Kidney (tissue), 14 donors: Measurements from ENCODE around the gene PKNOX2. TPM values are rescaled to one million over a fixed set of nuclear protein-coding genes. Genes with fewer than 3 reads are reported as not detected.

Experiments used
- DNase-seq, 5 donors: peaks; one replicate each; pipeline ENCODE4 v3.0.0-alpha.2; 2013 to 2020
- FAIRE-seq: peaks from 2 replicates; lab custom pipeline; 2012; peaks lifted over from hg19 to GRCh38; lab: Jason Lieb, UNC
- H3K27ac ChIP-seq, 2 donors: one replicate each; pipeline ENCODE4 v1.7.0; 2013; ENCODE audit warnings: low read depth in 2 of 2, low read length in 2 of 2, inconsistent platforms in 1 of 2
- H3K27me3 ChIP-seq: one replicate; pipeline ENCODE4 v1.7.1; 2013; ENCODE audit warnings: low read length, inconsistent platforms; ENCODE audit not compliant: control insufficient read depth, insufficient read depth
- H3K36me3 ChIP-seq, 3 donors: one replicate each; pipeline versions ENCODE4 v1.7.0 to v1.7.1; 2013; ENCODE audit warnings: low read length in 3 of 3, control low read depth in 1 of 3, inconsistent platforms in 1 of 3; ENCODE audit not compliant: insufficient read depth in 3 of 3, control insufficient read depth in 2 of 3
- H3K4me1 ChIP-seq, 3 donors: one replicate each; pipeline versions ENCODE4 v1.7.0 to v1.7.1; 2013; ENCODE audit warnings: low read length in 3 of 3, inconsistent platforms in 1 of 3, low read depth in 1 of 3; ENCODE audit not compliant: control insufficient read depth in 2 of 3, insufficient read depth in 2 of 3
- H3K4me3 ChIP-seq, 3 donors: one replicate each; pipeline versions ENCODE4 v1.7.0 to v1.8.1; 2013; ENCODE audit warnings: low read length in 3 of 3, control low read depth in 1 of 3, inconsistent platforms in 1 of 3
- H3K9ac ChIP-seq, 3 donors: one replicate each; pipeline versions ENCODE4 v1.7.0 to v1.7.1; 2013; ENCODE audit warnings: low read length in 3 of 3, control low read depth in 1 of 3, inconsistent platforms in 1 of 3
- H3K9me3 ChIP-seq, 3 donors: one replicate each; pipeline versions ENCODE4 v1.7.0 to v1.7.1; 2013; ENCODE audit warnings: low read length in 3 of 3, control low read depth in 1 of 3, inconsistent platforms in 1 of 3; ENCODE audit not compliant: control insufficient read depth in 2 of 3, insufficient read depth in 1 of 3
- CTCF ChIP-seq: IDR thresholded peaks from 3 replicates; pipeline ENCODE4 v1.5.1; 2012; ENCODE audit warnings: mild to moderate bottlenecking, moderate library complexity, borderline replicate concordance; ENCODE audit not compliant: insufficient read depth; ENCODE audit errors: extremely low read depth
- intact Hi-C: fragments of 100-400 bp; cut with DNase I; formaldehyde crosslinking; loops from one replicate; pipeline ENCODE4 v1.11.1; 2022
- polyA plus RNA-seq: library from polyadenylated mRNA; stranded (reverse); fragments of 350-450 nt; fragmentation: Illumina TruSeq; extraction: RNeasy Lipid Tissue Mini Kit (QIAGEN cat#74804); gene quantifications from one replicate; pipeline ENCODE4 v1.2.3, GENCODE V29; 2014; ENCODE audit warnings: low read depth, low replicate concordance; ENCODE audit not compliant: insufficient read depth
- total RNA-seq: library from RNA; stranded (reverse); fragmentation: NEBNext Ultra II Directional; extraction: Animal tissue kit (Norgen Biotek cat#: 25700); gene quantifications from one replicate; pipeline ENCODE4 v1.2.1, GENCODE V29; 2021
- donor health status: control.
- donor health status: control.
- donor health status: control.
- donor health status: control.
- donor health status: control.
- donor health status: DM: yes; HTN: yes; CAD: no.
- donor health status: Normal renal cell carcinoma (clear cell type).

PKNOX2 gene
- total and polyA plus RNA-seq, 2 donors from 2014 or later: 1.5 to 6.0 TPM

DNA sequence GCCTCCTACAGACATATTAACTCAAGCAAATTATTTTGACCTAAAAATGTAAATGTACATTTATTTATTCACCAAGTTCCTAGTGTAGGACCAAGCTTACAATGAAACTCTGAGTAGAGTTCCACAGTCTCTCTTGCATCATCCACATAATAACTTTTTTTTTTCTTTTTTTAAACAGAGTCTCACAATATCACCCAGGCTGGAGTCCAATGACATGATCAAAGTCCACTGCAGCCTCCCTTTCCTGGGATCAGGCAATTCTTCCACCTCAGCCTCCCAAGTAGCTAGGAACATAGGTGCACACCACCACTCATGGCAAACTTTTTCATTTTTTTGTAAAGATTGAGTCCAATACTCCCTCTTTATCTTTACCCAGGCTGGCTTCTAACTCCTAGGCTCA, 303.5 kb downstream of the PKNOX2 start:
- intact Hi-C loops: no loop called here
- Histone ChIP-seq H3K4me1 (no peaks in the 10 kb centered on the region), H3K9me3 (no peaks in the 10 kb centered on the region), H3K36me3 (no peaks in the 10 kb centered on the region), H3K27ac (no peak overlapping the region), H3K9ac (no peak overlapping the region), H3K4me3 (no peak overlapping the region), H3K27me3 (no peaks in the 10 kb centered on the region)
- FAIRE-seq: no peak
- TF ChIP-seq CTCF: no peak
- DNase-seq: no peak

DNA sequence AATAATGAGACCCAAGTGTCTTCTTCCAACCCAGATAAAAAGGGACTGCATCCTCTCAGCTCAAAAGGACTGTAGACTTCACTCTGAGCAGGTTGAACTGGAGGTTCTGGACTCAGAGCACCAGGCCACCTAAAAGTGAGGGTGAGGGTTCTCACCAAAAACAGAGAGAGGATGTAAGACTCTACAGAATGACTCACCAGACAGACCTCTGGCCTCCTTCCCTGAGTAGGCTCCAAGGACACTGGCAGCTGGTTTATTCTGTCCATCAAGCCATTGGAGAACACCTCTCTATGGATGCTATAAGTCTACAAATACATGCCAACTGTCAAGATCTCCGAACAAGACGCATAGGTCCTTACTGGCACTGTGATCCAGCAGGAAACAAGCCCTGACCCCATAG, 304.3 kb downstream of the PKNOX2 start:
- intact Hi-C loops: no loop called here
- Histone ChIP-seq H3K4me1 (no peaks in the 10 kb centered on the region), H3K9me3 (no peaks in the 10 kb centered on the region), H3K9ac (no peak overlapping the region), H3K27me3 (no peaks in the 10 kb centered on the region), H3K27ac (no peak overlapping the region), H3K36me3 (no peaks in the 10 kb centered on the region), H3K4me3 (no peak overlapping the region)
- FAIRE-seq: no peak
- TF ChIP-seq CTCF: no peak
- no peak for DNase-seq

DNA sequence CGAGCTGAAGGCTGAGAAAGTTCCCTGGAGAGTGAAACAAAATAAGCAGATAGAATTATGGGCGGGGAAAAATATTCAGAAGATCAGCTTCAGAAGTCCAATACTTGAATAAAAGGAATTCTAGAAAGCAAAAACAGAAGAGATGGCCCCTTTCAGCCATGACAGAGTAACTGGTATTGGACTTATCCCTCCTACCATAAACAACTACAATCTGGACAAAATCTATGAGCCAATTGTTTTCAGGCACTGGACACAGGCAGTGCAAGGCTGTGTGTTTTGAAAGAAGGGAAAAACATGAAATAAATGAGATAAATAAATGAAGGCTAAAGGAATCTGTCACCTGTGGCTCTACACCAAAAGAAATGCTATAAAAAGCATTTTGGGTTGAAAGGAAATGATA, 305.8 kb downstream of the PKNOX2 start:
- Histone ChIP-seq H3K36me3 (no peaks in the 10 kb centered on the region), H3K27ac (no peak overlapping the region), H3K4me3 (no peak overlapping the region), H3K9ac (no peak overlapping the region), H3K27me3 (no peaks in the 10 kb centered on the region), H3K4me1 (no peaks in the 10 kb centered on the region), H3K9me3 (no peaks in the 10 kb centered on the region)
- DNase-seq: no peak
- intact Hi-C loops: no loop called here
- FAIRE-seq: no peak
- TF ChIP-seq CTCF: no peak

- H3K4me3 ChIP-seq: no peak overlapping the region
- H3K4me1 ChIP-seq: no peaks in the 10 kb centered on the region
- no peak for DNase-seq
- H3K9me3 ChIP-seq: no peaks in the 10 kb centered on the region
- FAIRE-seq: no peak
- TF ChIP-seq CTCF: no peak
- no peak overlapping the region for H3K9ac ChIP-seq
- intact Hi-C loops: no loop called here
- H3K27me3 ChIP-seq: no peaks in the 10 kb centered on the region
- H3K27ac ChIP-seq: no peak overlapping the region
- H3K36me3 ChIP-seq: no peaks in the 10 kb centered on the region
Measured at GRCh38 chr11:125476721-125477120, 312.2 kb downstream of the PKNOX2 start.
